ENCODE results near the gene TUFT1.

TUFT1 gene

DNA sequence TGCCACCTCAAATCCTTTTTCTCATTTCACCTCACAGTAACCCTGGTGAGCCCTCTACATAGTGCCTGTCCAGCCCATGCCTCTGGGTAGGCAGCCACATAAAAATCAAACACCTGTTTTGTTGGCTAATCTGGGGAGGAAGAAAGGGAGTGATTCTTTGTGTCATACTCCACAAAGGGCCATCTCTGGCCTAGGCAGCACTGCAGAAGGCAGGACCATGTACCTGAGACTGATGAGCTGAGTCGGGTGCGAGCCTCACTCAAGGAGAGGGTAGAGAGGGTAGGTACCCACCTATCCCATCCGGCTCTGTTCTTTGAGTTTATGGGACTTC, 7.8 kb downstream of the TUFT1 start:
- Histone ChIP-seq H3K14ac (ENCODE audit: low read length in 2 of 2) (no peak overlapping the region), H3K4me1 (ENCODE audit: control insufficient read depth, insufficient read depth, low read depth, low read length) (peaks cover 22% of the 10 kb centered on the region), H3K27ac (ENCODE audit: low read length, poor library complexity, severe bottlenecking) (peak overlapping the region; percentile 84), H2BK15ac (ENCODE audit: low read depth, poor library complexity, severe bottlenecking) (no peak overlapping the region), H3K79me1 (replicated peaks; ENCODE audit: low read length, poor library complexity, severe bottlenecking) (peaks cover 2% of the 10 kb centered on the region), H3K4ac (ENCODE audit: low read depth in 1 of 2, low read length in 2 of 2) (peak overlapping the region; percentile 32 to 49), H4K8ac (ENCODE audit: low read length) (peak overlapping the region; percentile 28), H3K4me3 (ENCODE audit: insufficient read depth in 1 of 2, low read depth in 1 of 2, low read length in 2 of 2) (no peak overlapping the region), H3K9me3 (ENCODE audit: control insufficient read depth, low read length) (no peaks in the 10 kb centered on the region), H4K91ac (ENCODE audit: low read length) (peak overlapping the region; percentile 52), H3K27me3 (ENCODE audit: control insufficient read depth in 1 of 2, insufficient read depth in 1 of 2, low read length in 2 of 2) (no peaks in the 10 kb centered on the region), H3K36me3 (ENCODE audit: control insufficient read depth in 1 of 2, insufficient read depth in 2 of 2, low read depth in 1 of 2, low read length in 2 of 2) (peaks cover 0 to 3% of the 10 kb centered on the region in 2 experiments), H3K23ac (ENCODE audit: low read length in 2 of 2) (no peak overlapping the region), H2AFZ (ENCODE audit: low read depth, low read length) (no peak overlapping the region), H2BK12ac (ENCODE audit: low read length in 2 of 2) (peak overlapping the region; percentile 64 to 90), H2BK120ac (ENCODE audit: low read depth, low read length) (no peak overlapping the region), H2AK5ac (ENCODE audit: low read length, severe bottlenecking) (peak overlapping the region; percentile 98), H3K4me2 (ENCODE audit: low read length, poor library complexity, severe bottlenecking) (no peak overlapping the region), H3K18ac (ENCODE audit: low read depth in 1 of 2, low read length in 2 of 2) (peak overlapping the region in 1 of 2 experiments; percentile 54), H2BK5ac (ENCODE audit: low read depth, low read length, poor library complexity, severe bottlenecking) (no peak overlapping the region), H3K9ac (ENCODE audit: low read length) (no peak overlapping the region)
- 97% methylated on average over 2 of the region's 3 CpGs for WGBS
- DNase-seq, result no peak

DNA sequence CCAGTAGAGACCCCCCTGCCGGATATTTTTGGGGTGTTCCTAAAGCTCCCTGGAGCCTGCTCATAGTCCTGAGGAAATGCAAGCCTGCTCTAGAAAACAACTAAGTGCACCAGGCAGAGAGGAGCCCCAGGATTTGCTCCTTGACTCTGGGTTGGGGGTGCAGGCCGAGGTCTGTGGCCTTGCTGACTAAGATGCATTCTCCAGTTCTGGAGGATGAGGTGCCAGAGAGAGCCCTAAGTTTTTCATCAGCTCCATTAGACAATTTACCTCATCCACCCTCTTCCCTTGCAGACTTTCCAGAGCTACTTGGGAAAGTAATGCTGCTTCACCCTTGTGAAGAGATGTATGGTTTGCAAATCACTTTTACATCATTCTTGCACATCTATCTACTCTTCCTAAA, 9.1 kb downstream of the TUFT1 start:
- Histone ChIP-seq H2BK15ac (ENCODE audit: low read depth, poor library complexity, severe bottlenecking) (no peak overlapping the region), H3K4me3 (ENCODE audit: insufficient read depth in 1 of 2, low read depth in 1 of 2, low read length in 2 of 2) (no peak overlapping the region)

DNA sequence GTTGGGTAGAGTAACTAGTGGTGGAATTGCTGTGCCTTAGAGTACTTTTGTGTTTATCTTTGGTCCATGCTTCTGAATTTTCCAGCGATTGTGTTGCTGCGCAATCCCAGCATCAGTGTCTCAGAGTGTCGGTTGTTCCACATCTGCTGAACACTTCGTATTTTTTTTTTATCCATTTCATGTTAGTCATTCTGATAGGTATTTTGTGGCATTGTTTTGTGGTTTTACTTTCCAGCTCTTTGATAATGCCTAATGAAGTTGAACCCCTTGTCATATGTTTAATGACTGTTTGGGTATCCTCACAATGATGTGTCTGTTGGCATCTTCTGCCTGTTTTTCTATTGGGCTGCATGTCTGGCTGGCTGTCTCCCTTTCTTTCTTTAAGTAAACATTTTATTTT, 13.6 kb downstream of the TUFT1 start:
- no peak overlapping the region for H2BK15ac ChIP-seq (ENCODE audit: low read depth, poor library complexity, severe bottlenecking)
- H3K27ac ChIP-seq (ENCODE audit: low read length, poor library complexity, severe bottlenecking), result no peak overlapping the region
- no peak overlapping the region for H3K4me3 ChIP-seq (ENCODE audit: insufficient read depth in 1 of 2, low read depth in 1 of 2, low read length in 2 of 2)
- peaks cover 7% of the 10 kb centered on the region for H3K79me1 ChIP-seq (replicated peaks; ENCODE audit: low read length, poor library complexity, severe bottlenecking)
- no peak overlapping the region for H4K91ac ChIP-seq (ENCODE audit: low read length)
- H4K8ac ChIP-seq (ENCODE audit: low read length), result no peak overlapping the region
- no peaks in the 10 kb centered on the region for H3K9me3 ChIP-seq (ENCODE audit: control insufficient read depth, low read length)
- peaks cover 0 to 4% of the 10 kb centered on the region in 2 experiments for H3K36me3 ChIP-seq (ENCODE audit: control insufficient read depth in 1 of 2, insufficient read depth in 2 of 2, low read depth in 1 of 2, low read length in 2 of 2)
- peaks cover 7% of the 10 kb centered on the region for H3K4me1 ChIP-seq (ENCODE audit: control insufficient read depth, insufficient read depth, low read depth, low read length)
- no peak overlapping the region for H2BK5ac ChIP-seq (ENCODE audit: low read depth, low read length, poor library complexity, severe bottlenecking)
- WGBS, result 74% methylated on average over 3 of the region's 4 CpGs
- no peak overlapping the region for H3K9ac ChIP-seq (ENCODE audit: low read length)
- H2AFZ ChIP-seq (ENCODE audit: low read depth, low read length), result no peak overlapping the region
- no peak overlapping the region for H2BK120ac ChIP-seq (ENCODE audit: low read depth, low read length)
- H3K18ac ChIP-seq (ENCODE audit: low read depth in 1 of 2, low read length in 2 of 2), result no peak overlapping the region
- H3K4me2 ChIP-seq (ENCODE audit: low read length, poor library complexity, severe bottlenecking), result no peak overlapping the region
- H3K4ac ChIP-seq (ENCODE audit: low read depth in 1 of 2, low read length in 2 of 2), result no peak overlapping the region
- no peak overlapping the region for H2BK12ac ChIP-seq (ENCODE audit: low read length in 2 of 2)
- H3K23ac ChIP-seq (ENCODE audit: low read length in 2 of 2), result no peak overlapping the region
- no peak overlapping the region for H3K14ac ChIP-seq (ENCODE audit: low read length in 2 of 2)
- DNase-seq, result peak; percentile 32
- H2AK5ac ChIP-seq (ENCODE audit: low read length, severe bottlenecking), result no peak overlapping the region
- H3K27me3 ChIP-seq (ENCODE audit: control insufficient read depth in 1 of 2, insufficient read depth in 1 of 2, low read length in 2 of 2), result no peaks in the 10 kb centered on the region

More for the DNA sequence above, 9.1 kb downstream of the TUFT1 start:
- Histone ChIP-seq H3K4ac (ENCODE audit: low read depth in 1 of 2, low read length in 2 of 2) (no peak overlapping the region), H3K36me3 (ENCODE audit: control insufficient read depth in 1 of 2, insufficient read depth in 2 of 2, low read depth in 1 of 2, low read length in 2 of 2) (peaks cover 0 to 3% of the 10 kb centered on the region in 2 experiments), H3K4me1 (ENCODE audit: control insufficient read depth, insufficient read depth, low read depth, low read length) (peaks cover 19% of the 10 kb centered on the region), H3K4me2 (ENCODE audit: low read length, poor library complexity, severe bottlenecking) (peak overlapping the region; percentile 38), H2AK5ac (ENCODE audit: low read length, severe bottlenecking) (peak overlapping the region; percentile 26), H3K23ac (ENCODE audit: low read length in 2 of 2) (no peak overlapping the region), H2BK5ac (ENCODE audit: low read depth, low read length, poor library complexity, severe bottlenecking) (no peak overlapping the region), H3K79me1 (replicated peaks; ENCODE audit: low read length, poor library complexity, severe bottlenecking) (peaks cover 2% of the 10 kb centered on the region), H4K91ac (ENCODE audit: low read length) (no peak overlapping the region), H3K14ac (ENCODE audit: low read length in 2 of 2) (no peak overlapping the region), H4K8ac (ENCODE audit: low read length) (no peak overlapping the region), H2BK12ac (ENCODE audit: low read length in 2 of 2) (peak overlapping the region in 1 of 2 experiments; percentile 43), H3K9ac (ENCODE audit: low read length) (no peak overlapping the region), H2BK120ac (ENCODE audit: low read depth, low read length) (peak overlapping the region; percentile 52), H3K9me3 (ENCODE audit: control insufficient read depth, low read length) (no peaks in the 10 kb centered on the region), H3K27me3 (ENCODE audit: control insufficient read depth in 1 of 2, insufficient read depth in 1 of 2, low read length in 2 of 2) (no peaks in the 10 kb centered on the region), H3K18ac (ENCODE audit: low read depth in 1 of 2, low read length in 2 of 2) (no peak overlapping the region), H3K27ac (ENCODE audit: low read length, poor library complexity, severe bottlenecking) (peak overlapping the region; percentile 29), H2AFZ (ENCODE audit: low read depth, low read length) (no peak overlapping the region)
- peak; percentile 20 for DNase-seq
- WGBS, result 78% methylated on average over 1 of the region's 2 CpGs

DNA sequence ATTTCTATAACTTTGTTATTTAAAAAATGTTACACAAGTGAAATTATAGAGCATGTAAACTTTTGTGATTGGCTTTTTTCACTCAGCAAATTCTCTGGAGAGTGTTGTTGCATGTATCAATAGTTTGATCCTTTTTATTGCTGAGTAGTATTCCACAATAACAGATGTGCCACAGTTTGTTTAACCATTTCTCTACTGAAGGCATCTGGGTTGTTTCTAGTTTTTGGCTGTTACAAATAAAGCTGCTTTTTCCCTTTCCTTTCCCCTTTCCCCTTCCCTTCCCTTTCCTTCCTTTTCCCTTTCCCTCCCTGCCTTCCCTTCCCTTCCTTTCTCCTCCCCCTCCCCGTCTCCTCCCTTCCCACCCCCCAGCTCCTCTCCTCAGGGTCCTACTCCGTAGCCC, 15.9 kb downstream of the TUFT1 start:
- Histone ChIP-seq H3K14ac (ENCODE audit: low read length in 2 of 2) (no peak overlapping the region), H3K79me1 (replicated peaks; ENCODE audit: low read length, poor library complexity, severe bottlenecking) (peaks cover 10% of the 10 kb centered on the region), H3K9me3 (ENCODE audit: control insufficient read depth, low read length) (no peaks in the 10 kb centered on the region), H3K27me3 (ENCODE audit: control insufficient read depth in 1 of 2, insufficient read depth in 1 of 2, low read length in 2 of 2) (no peaks in the 10 kb centered on the region), H2AFZ (ENCODE audit: low read depth, low read length) (no peak overlapping the region), H2BK15ac (ENCODE audit: low read depth, poor library complexity, severe bottlenecking) (no peak overlapping the region), H3K4ac (ENCODE audit: low read depth in 1 of 2, low read length in 2 of 2) (no peak overlapping the region), H3K4me3 (ENCODE audit: insufficient read depth in 1 of 2, low read depth in 1 of 2, low read length in 2 of 2) (no peak overlapping the region), H4K8ac (ENCODE audit: low read length) (no peak overlapping the region), H3K9ac (ENCODE audit: low read length) (no peak overlapping the region), H3K18ac (ENCODE audit: low read depth in 1 of 2, low read length in 2 of 2) (no peak overlapping the region), H3K4me1 (ENCODE audit: control insufficient read depth, insufficient read depth, low read depth, low read length) (peaks cover 3% of the 10 kb centered on the region), H2AK5ac (ENCODE audit: low read length, severe bottlenecking) (no peak overlapping the region), H2BK12ac (ENCODE audit: low read length in 2 of 2) (no peak overlapping the region), H3K36me3 (ENCODE audit: control insufficient read depth in 1 of 2, insufficient read depth in 2 of 2, low read depth in 1 of 2, low read length in 2 of 2) (peaks cover 0 to 4% of the 10 kb centered on the region in 2 experiments), H4K91ac (ENCODE audit: low read length) (no peak overlapping the region), H3K23ac (ENCODE audit: low read length in 2 of 2) (no peak overlapping the region), H2BK120ac (ENCODE audit: low read depth, low read length) (no peak overlapping the region), H2BK5ac (ENCODE audit: low read depth, low read length, poor library complexity, severe bottlenecking) (no peak overlapping the region), H3K27ac (ENCODE audit: low read length, poor library complexity, severe bottlenecking) (no peak overlapping the region), H3K4me2 (ENCODE audit: low read length, poor library complexity, severe bottlenecking) (no peak overlapping the region)
- WGBS, result 89% methylated on average over 2 of the region's 2 CpGs
- no peak for DNase-seq

Measured in mesenchymal stem cell (in vitro differentiated cells and primary cell).